OCI-LY7 (cell line): ENCODE measurements around the gene TK2.
"Not testable (repeated sequence)": the region's sequence is repeated elsewhere in the genome, so short reads cannot be mapped to it uniquely, and the experiment has no call there.

Experiments used
- CTCF ChIP-seq: fragments of 200-600 bp; sonication (generic); conservative IDR thresholded peaks from 2 replicates; pipeline ENCODE4 v1.5.1; 2014; ENCODE audit warnings: mild to moderate bottlenecking, antibody characterized with exemption, low read length, moderate library complexity, mixed read lengths
- EZH2phosphoT487 ChIP-seq: fragments of 200-600 bp; sonication (generic); IDR thresholded peaks from 2 replicates; pipeline ENCODE4 v1.6.1; 2018; ENCODE audit warnings: low read depth, borderline replicate concordance, mild to moderate bottlenecking, mixed run types, antibody characterized with exemption, low read length, moderate library complexity, mixed read lengths

- not testable (repeated sequence) for TF ChIP-seq CTCF, EZH2phosphoT487
Measured at GRCh38 chr16:66514391-66514790, 35.5 kb downstream of the TK2 start.
